Hepatocyte (in vitro differentiated cells): ENCODE results near the gene GALE. TPM values are rescaled to one million over a fixed set of nuclear protein-coding genes. Genes with fewer than 3 reads are reported as not detected.

Experiments used
- DNase-seq: peaks from one replicate; pipeline ENCODE4 v3.0.0-alpha.2; 2016; ENCODE audit warnings: low spot score
- H2AFZ ChIP-seq: fragments of 200-600 bp; sonication (generic); 2 replicates; pipeline ENCODE4 v1.6.0; 2016; ENCODE audit warnings: antibody characterized with exemption, mild to moderate bottlenecking
- H3K27ac ChIP-seq: fragments of 200-600 bp; sonication (generic); 2 replicates; pipeline ENCODE4 v1.5.1; 2016; ENCODE audit warnings: mild to moderate bottlenecking
- H3K27me3 ChIP-seq: fragments of 200-600 bp; sonication (generic); 2 replicates; pipeline ENCODE4 v1.6.1; 2016
- H3K36me3 ChIP-seq: fragments of 200-600 bp; sonication (generic); replicated peaks from 2 replicates; pipeline ENCODE4 v1.5.1; 2016; ENCODE audit warnings: low read depth; ENCODE audit not compliant: insufficient read depth
- H3K4me1 ChIP-seq: fragments of 200-600 bp; sonication (generic); 2 replicates; pipeline ENCODE4 v1.5.1; 2016; ENCODE audit warnings: mild to moderate bottlenecking, moderate library complexity; ENCODE audit not compliant: insufficient read depth
- H3K4me2 ChIP-seq: fragments of 200-600 bp; sonication (generic); 2 replicates; pipeline ENCODE4 v1.6.0; 2016
- H3K4me3 ChIP-seq: fragments of 200-600 bp; sonication (generic); 2 replicates; pipeline ENCODE4 v1.5.1; 2016; ENCODE audit warnings: mild to moderate bottlenecking
- H3K79me2 ChIP-seq: fragments of 200-600 bp; sonication (generic); 2 replicates; pipeline ENCODE4 v1.6.0; 2017; ENCODE audit warnings: mild to moderate bottlenecking
- H3K9me2 ChIP-seq: fragments of 200-600 bp; sonication (generic); replicated peaks from 2 replicates; pipeline ENCODE4 v1.6.0; 2017; ENCODE audit warnings: mild to moderate bottlenecking; ENCODE audit not compliant: insufficient read depth
- H3K9me3 ChIP-seq: fragments of 200-600 bp; sonication (generic); 2 replicates; pipeline ENCODE4 v1.5.1; 2016; ENCODE audit warnings: low read depth, mild to moderate bottlenecking
- H4K20me1 ChIP-seq: fragments of 200-600 bp; sonication (generic); 2 replicates; pipeline ENCODE4 v1.6.0; 2016; ENCODE audit warnings: mild to moderate bottlenecking; ENCODE audit not compliant: insufficient read depth, poor library complexity, severe bottlenecking
- EZH2 ChIP-seq: fragments of 200-600 bp; sonication (generic); IDR thresholded peaks from 2 replicates; pipeline ENCODE4 v1.6.1; 2016; ENCODE audit warnings: antibody characterized with exemption, mild to moderate bottlenecking, borderline replicate concordance
- EZH2phosphoT487 ChIP-seq: fragments of 200-600 bp; sonication (generic); IDR thresholded peaks from one replicate; pipeline ENCODE4 v1.6.1; 2018; ENCODE audit warnings: antibody characterized with exemption, mild to moderate bottlenecking, low read depth, moderate library complexity; ENCODE audit not compliant: unreplicated experiment, severe bottlenecking
- WGBS: methylation state at CpG from one replicate; pipeline ENCODE4 v1.1.6; 2016; ENCODE audit warnings: low lambda C conversion rate; ENCODE audit errors: missing lambda C conversion rate; 5-methylcytosine and 5-hydroxymethylcytosine counted together
- polyA plus RNA-seq: library from polyadenylated mRNA; unstranded; fragments of >200 nt; fragmentation: Nextera tagmentation; extraction: Ambion mirVana; gene quantifications from 2 replicates; pipeline ENCODE4 v1.2.1, GENCODE V29; 2016
- total RNA-seq: library from RNA; depleted of rRNA; stranded (reverse); fragments of >200 nt; gene quantifications from 2 replicates; pipeline ENCODE4 v1.2.3, GENCODE V29; 2014
- TF ChIP-seq, protein P1 (sequence below): fragments of 200-600 bp; sonication (generic); IDR thresholded peaks from 2 replicates; pipeline ENCODE4 v1.5.1; 2016; ENCODE audit warnings: antibody characterized with exemption, mild to moderate bottlenecking; ENCODE audit not compliant: poor library complexity

The GALE gene
- total and polyA plus RNA-seq, 2 experiments from 2014 or later: 89.9 to 114 TPM

DNA sequence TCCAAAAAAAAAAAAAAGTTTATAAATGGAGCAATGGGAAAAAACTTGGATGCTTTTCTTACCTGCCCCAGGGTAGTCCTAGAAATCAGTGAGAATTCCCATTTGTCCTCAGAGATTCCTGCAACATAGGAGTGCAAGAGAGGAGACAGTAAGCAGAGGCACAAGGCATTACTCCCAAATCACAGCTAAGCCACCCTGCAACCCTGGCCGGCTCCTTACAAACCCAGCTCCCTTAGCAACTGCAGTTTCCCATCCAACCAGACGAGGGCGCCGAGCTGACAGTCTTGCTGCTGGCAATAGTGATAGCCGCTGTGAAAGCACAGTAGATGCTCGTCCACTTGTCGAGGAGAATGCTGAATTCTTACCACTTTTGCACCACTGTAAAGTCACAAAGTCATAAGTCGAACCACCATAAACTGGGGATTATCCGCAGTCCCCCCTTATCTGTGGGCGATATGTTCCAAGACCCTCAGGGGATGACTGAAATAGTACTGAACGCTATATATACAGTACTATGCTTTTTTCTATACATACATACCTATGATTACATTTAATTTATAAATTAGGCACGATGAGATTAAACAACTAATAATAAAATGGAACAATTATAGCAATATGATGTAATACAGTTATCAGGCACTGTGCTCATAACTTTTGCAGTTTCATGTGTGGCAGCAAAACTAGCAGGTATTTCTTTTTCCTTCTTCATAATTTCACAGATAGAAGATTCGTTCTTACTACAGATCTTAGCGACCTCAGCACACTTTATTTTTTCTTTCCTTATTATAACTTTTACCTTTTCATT is 28.3 kb downstream of the GALE start:
- Histone ChIP-seq H3K27ac (no peak overlapping the region), H3K27me3 (no peaks in the 10 kb centered on the region), H3K9me2 (no peaks in the 10 kb centered on the region), H3K9me3 (no peaks in the 10 kb centered on the region), H3K36me3 (no peaks in the 10 kb centered on the region), H3K4me1 (peaks cover 4% of the 10 kb centered on the region), H2AFZ (no peak overlapping the region), H3K4me3 (no peak overlapping the region), H3K79me2 (peaks cover 22% of the 10 kb centered on the region), H3K4me2 (peak overlapping the region; percentile 55), H4K20me1 (no peaks in the 10 kb centered on the region)
- TF ChIP-seq, protein P1, sequence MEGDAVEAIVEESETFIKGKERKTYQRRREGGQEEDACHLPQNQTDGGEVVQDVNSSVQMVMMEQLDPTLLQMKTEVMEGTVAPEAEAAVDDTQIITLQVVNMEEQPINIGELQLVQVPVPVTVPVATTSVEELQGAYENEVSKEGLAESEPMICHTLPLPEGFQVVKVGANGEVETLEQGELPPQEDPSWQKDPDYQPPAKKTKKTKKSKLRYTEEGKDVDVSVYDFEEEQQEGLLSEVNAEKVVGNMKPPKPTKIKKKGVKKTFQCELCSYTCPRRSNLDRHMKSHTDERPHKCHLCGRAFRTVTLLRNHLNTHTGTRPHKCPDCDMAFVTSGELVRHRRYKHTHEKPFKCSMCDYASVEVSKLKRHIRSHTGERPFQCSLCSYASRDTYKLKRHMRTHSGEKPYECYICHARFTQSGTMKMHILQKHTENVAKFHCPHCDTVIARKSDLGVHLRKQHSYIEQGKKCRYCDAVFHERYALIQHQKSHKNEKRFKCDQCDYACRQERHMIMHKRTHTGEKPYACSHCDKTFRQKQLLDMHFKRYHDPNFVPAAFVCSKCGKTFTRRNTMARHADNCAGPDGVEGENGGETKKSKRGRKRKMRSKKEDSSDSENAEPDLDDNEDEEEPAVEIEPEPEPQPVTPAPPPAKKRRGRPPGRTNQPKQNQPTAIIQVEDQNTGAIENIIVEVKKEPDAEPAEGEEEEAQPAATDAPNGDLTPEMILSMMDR: peak; percentile 88
- no peak for TF ChIP-seq EZH2phosphoT487
- peak; percentile 91 for DNase-seq
- 19% methylated on average over 14 of the region's 14 CpGs for WGBS

DNA sequence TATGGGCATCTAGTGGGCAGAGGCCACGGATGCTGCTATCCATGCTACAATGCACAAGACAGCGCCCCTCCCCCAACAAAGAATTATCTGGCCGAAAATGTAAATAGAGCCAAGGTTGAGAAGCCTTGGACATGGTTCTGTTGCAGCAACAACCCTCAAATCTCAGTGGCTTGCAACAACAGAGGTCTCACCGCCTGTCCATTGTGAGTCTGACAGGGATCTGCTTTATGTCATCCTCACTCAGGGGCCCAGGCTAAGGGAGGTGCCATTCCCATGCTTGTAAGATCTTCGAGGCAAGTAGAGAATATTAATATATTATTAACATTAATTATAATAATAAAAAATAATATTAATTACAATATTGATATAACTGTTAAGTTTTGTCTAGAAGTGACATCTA is 31.8 kb downstream of the GALE start:
- no peaks in the 10 kb centered on the region for H3K36me3 ChIP-seq
- WGBS: 59% methylated on average over 5 of the region's 5 CpGs
- no peak overlapping the region for H3K4me2 ChIP-seq
- no peak for DNase-seq
- TF ChIP-seq, protein P1: no peak
- no peak for TF ChIP-seq EZH2
- H2AFZ ChIP-seq: no peak overlapping the region
- no peak overlapping the region for H3K27ac ChIP-seq
- H3K9me3 ChIP-seq: no peaks in the 10 kb centered on the region
- H3K79me2 ChIP-seq: peaks cover 4% of the 10 kb centered on the region
- H4K20me1 ChIP-seq: no peaks in the 10 kb centered on the region
- H3K4me1 ChIP-seq: no peaks in the 10 kb centered on the region
- H3K27me3 ChIP-seq: no peaks in the 10 kb centered on the region
- H3K9me2 ChIP-seq: no peaks in the 10 kb centered on the region
- H3K4me3 ChIP-seq: no peak overlapping the region

DNA sequence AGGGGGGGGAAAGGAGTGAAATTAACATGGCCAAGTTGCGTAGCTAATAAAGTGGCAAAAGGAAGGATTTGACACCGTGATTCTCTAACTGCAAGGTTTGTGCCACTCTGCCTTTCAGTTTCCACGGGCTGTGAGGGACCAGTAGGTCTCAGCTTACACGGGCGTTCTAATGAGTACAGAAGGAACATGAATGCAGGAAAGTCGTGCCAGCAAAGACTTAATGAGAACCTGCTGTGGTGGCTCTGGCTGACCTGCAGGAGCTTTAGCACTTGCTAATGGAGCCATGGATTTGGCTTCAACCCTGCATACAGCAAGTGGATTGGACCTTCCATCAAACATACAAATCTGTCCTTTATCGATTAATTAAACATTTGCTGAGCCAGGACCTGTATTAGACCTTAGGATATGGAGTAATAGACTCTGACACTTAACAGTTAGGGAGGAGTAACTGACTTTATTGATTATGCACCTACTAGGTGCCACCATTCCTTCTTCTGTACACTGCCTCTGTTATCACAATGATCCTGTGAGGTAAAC is 37.4 kb downstream of the GALE start:
- WGBS: 72% methylated on average over 7 of the region's 7 CpGs
- Histone ChIP-seq H3K27me3 (no peaks in the 10 kb centered on the region), H3K9me3 (no peaks in the 10 kb centered on the region), H3K4me2 (no peak overlapping the region), H3K9me2 (no peaks in the 10 kb centered on the region), H2AFZ (no peak overlapping the region), H3K79me2 (peaks cover 4% of the 10 kb centered on the region), H4K20me1 (no peaks in the 10 kb centered on the region), H3K4me1 (no peaks in the 10 kb centered on the region), H3K36me3 (no peaks in the 10 kb centered on the region), H3K4me3 (no peak overlapping the region), H3K27ac (no peak overlapping the region)
- DNase-seq: no peak
- TF ChIP-seq EZH2 (no peak), EZH2phosphoT487 (no peak)
- TF ChIP-seq, protein P1: no peak
